HEK293 (cell line): ENCODE results near the gene BTK.

Experiments used
- ZFP3 ChIP-seq: fragments of 450-650 bp; formaldehyde crosslinking; IDR thresholded peaks from 2 replicates; pipeline ENCODE4 v1.5.1; 2016; ENCODE audit warnings: low read depth, missing biosample characterization, missing genetic modification characterization
- ZNF174 ChIP-seq: fragments of 450-650 bp; formaldehyde crosslinking; IDR thresholded peaks from 2 replicates; pipeline ENCODE4 v1.5.0; 2017; ENCODE audit warnings: missing biosample characterization, mild to moderate bottlenecking, missing genetic modification characterization
- TF ChIP-seq, protein P1 (sequence below): fragments of 450-650 bp; formaldehyde crosslinking; IDR thresholded peaks from 2 replicates; pipeline ENCODE4 v1.5.1; 2016; ENCODE audit warnings: missing biosample characterization, missing genetic modification characterization
- TF ChIP-seq, protein P2 (sequence below): fragments of 450-650 bp; formaldehyde crosslinking; IDR thresholded peaks from 2 replicates; pipeline ENCODE4 v1.5.1; 2016; ENCODE audit warnings: missing biosample characterization, missing genetic modification characterization
- TF ChIP-seq, protein P3 (sequence below): fragments of 450-650 bp; formaldehyde crosslinking; IDR thresholded peaks from 2 replicates; pipeline ENCODE4 v1.5.1; 2016; ENCODE audit warnings: missing biosample characterization, missing genetic modification characterization

DNA sequence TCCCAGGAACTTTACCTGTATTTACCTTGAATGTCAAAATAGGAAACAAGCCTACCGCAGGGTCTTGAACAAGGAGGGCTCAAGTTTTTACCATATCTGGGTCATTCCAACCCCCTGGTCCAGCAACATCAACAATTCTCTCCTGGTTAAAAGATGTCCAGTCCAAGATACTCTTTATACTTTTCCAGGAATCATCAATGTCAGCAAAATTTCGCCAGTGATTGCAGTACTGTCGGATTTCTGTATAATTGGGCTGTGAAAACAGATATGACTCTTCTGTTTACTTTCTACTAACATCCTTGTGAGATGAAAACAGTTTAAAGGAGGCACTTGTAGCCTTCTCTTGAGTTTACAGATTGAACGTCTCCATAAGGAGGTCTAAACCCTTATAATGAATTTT is 12.7 kb upstream of the BTK start:
- TF ChIP-seq, protein P1, sequence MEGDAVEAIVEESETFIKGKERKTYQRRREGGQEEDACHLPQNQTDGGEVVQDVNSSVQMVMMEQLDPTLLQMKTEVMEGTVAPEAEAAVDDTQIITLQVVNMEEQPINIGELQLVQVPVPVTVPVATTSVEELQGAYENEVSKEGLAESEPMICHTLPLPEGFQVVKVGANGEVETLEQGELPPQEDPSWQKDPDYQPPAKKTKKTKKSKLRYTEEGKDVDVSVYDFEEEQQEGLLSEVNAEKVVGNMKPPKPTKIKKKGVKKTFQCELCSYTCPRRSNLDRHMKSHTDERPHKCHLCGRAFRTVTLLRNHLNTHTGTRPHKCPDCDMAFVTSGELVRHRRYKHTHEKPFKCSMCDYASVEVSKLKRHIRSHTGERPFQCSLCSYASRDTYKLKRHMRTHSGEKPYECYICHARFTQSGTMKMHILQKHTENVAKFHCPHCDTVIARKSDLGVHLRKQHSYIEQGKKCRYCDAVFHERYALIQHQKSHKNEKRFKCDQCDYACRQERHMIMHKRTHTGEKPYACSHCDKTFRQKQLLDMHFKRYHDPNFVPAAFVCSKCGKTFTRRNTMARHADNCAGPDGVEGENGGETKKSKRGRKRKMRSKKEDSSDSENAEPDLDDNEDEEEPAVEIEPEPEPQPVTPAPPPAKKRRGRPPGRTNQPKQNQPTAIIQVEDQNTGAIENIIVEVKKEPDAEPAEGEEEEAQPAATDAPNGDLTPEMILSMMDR (tag by site-specific recombination): no peak
- no peak for TF ChIP-seq ZFP3 (tag by site-specific recombination)
- no peak for TF ChIP-seq ZNF174 (tag by site-specific recombination)
- TF ChIP-seq, protein P2, sequence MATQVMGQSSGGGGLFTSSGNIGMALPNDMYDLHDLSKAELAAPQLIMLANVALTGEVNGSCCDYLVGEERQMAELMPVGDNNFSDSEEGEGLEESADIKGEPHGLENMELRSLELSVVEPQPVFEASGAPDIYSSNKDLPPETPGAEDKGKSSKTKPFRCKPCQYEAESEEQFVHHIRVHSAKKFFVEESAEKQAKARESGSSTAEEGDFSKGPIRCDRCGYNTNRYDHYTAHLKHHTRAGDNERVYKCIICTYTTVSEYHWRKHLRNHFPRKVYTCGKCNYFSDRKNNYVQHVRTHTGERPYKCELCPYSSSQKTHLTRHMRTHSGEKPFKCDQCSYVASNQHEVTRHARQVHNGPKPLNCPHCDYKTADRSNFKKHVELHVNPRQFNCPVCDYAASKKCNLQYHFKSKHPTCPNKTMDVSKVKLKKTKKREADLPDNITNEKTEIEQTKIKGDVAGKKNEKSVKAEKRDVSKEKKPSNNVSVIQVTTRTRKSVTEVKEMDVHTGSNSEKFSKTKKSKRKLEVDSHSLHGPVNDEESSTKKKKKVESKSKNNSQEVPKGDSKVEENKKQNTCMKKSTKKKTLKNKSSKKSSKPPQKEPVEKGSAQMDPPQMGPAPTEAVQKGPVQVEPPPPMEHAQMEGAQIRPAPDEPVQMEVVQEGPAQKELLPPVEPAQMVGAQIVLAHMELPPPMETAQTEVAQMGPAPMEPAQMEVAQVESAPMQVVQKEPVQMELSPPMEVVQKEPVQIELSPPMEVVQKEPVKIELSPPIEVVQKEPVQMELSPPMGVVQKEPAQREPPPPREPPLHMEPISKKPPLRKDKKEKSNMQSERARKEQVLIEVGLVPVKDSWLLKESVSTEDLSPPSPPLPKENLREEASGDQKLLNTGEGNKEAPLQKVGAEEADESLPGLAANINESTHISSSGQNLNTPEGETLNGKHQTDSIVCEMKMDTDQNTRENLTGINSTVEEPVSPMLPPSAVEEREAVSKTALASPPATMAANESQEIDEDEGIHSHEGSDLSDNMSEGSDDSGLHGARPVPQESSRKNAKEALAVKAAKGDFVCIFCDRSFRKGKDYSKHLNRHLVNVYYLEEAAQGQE (tag by site-specific recombination): no peak
- TF ChIP-seq, protein P3, sequence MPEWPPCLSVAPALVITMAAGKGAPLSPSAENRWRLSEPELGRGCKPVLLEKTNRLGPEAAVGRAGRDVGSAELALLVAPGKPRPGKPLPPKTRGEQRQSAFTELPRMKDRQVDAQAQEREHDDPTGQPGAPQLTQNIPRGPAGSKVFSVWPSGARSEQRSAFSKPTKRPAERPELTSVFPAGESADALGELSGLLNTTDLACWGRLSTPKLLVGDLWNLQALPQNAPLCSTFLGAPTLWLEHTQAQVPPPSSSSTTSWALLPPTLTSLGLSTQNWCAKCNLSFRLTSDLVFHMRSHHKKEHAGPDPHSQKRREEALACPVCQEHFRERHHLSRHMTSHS (tag by site-specific recombination): no peak
